Measurements from ENCODE around the gene CIB4.

The CIB4 gene

GRCh38 chr2:26640781-26641564 is at the start of gene CIB4:
Gene CIB4 (minus strand): TSS chr2:26641366. CDS start chr2:26641314, 52 bp downstream.
- DNase-seq, result peak; percentile 86

- peak; percentile 80 for DNase-seq
Observed at GRCh38 chr2:26687801-26688200, 46.6 kb upstream of the CIB4 start.

- peak; percentile 84 for DNase-seq
Observed at GRCh38 chr2:26687328-26687727, 46.2 kb upstream of the CIB4 start.

- peak; percentile 89 for DNase-seq
Observed at GRCh38 chr2:26685989-26686839, 45.0 kb upstream of the CIB4 start.

GRCh38 chr2:26685341-26685740 is 44.2 kb upstream of the CIB4 start:
- DNase-seq, result no peak

GRCh38 chr2:26683583-26683982 is 42.4 kb upstream of the CIB4 start:
- no peak for DNase-seq

GRCh38 chr2:26682155-26682554 is 41.0 kb upstream of the CIB4 start:
- no peak for DNase-seq

GRCh38 chr2:26681656-26682055 is 40.5 kb upstream of the CIB4 start:
- DNase-seq, result no peak

- DNase-seq, result no peak
Observed at GRCh38 chr2:26679867-26680266, 38.7 kb upstream of the CIB4 start.

GRCh38 chr2:26678035-26678434 is 36.9 kb upstream of the CIB4 start:
- no peak for DNase-seq

- no peak for DNase-seq
Observed at GRCh38 chr2:26675651-26676255, 34.6 kb upstream of the CIB4 start.

GRCh38 chr2:26674771-26675170 is 33.6 kb upstream of the CIB4 start:
- DNase-seq, result no peak

GRCh38 chr2:26674002-26674751 is 33.0 kb upstream of the CIB4 start:
- DNase-seq, result no peak

- DNase-seq, result no peak
Observed at GRCh38 chr2:26672818-26673393, 31.7 kb upstream of the CIB4 start.

- no peak for DNase-seq
Observed at GRCh38 chr2:26672112-26672817, 31.1 kb upstream of the CIB4 start.

GRCh38 chr2:26671691-26672090 is 30.5 kb upstream of the CIB4 start:
- DNase-seq, result no peak

- no peak for DNase-seq
Observed at GRCh38 chr2:26670931-26671460, 29.8 kb upstream of the CIB4 start.

- DNase-seq, result no peak
Observed at GRCh38 chr2:26670171-26670570, 29.0 kb upstream of the CIB4 start.

GRCh38 chr2:26668856-26669750 is 27.9 kb upstream of the CIB4 start:
- no peak for DNase-seq

GRCh38 chr2:26668041-26668440 is 26.9 kb upstream of the CIB4 start:
- peak; percentile 31 for DNase-seq
